B cell (primary cell): ENCODE data around the gene LZIC. TPM values are rescaled to one million over a fixed set of nuclear protein-coding genes. Genes with fewer than 3 reads are reported as not detected.

ENCODE experiments used
- ATAC-seq: fragments of 200-7000 bp; cut with Tn5 transposase; one replicate; pipeline ENCODE4 v1.10.0; 2021; ENCODE audit warnings: low read depth, mild to moderate bottlenecking, moderate number of reproducible peaks, moderate library complexity
- CTCF ChIA-PET: fragments of 350-600 bp; sonication (Branson Sonifier 250); formaldehyde crosslinking; loops from one replicate; lab custom pipeline; 2021; ENCODE audit warnings: antibody characterized with exemption, inconsistent platforms; lab: Charles Lee
- POLR2A ChIA-PET: fragments of 350-600 bp; sonication (Branson Sonifier 250); formaldehyde crosslinking; loops from one replicate; lab custom pipeline; 2021; ENCODE audit warnings: antibody characterized with exemption; lab: Charles Lee
- DNase-seq: peaks from one replicate; pipeline ENCODE4 v3.0.0; 2013
- H2AFZ ChIP-seq: 2 replicates; pipeline ENCODE4 v1.6.1; 2012; ENCODE audit warnings: mild to moderate bottlenecking, low read depth, low read length; ENCODE audit not compliant: insufficient read depth, poor library complexity, severe bottlenecking
- H3K27ac ChIP-seq, 2 donors: 1 replicate in 1 of 2; 2 replicates in 1 of 2; pipeline ENCODE4 v1.5.1; 2012 to 2013; ENCODE audit warnings: low read length in 2 of 2, mild to moderate bottlenecking in 2 of 2, moderate library complexity in 1 of 2
- H3K27me3 ChIP-seq, 4 experiments: fragments of 200-600 bp in 1 of 4; sonication (generic) in 1 of 4; replicated peaks in 1 of 4; 1 replicate in 2 of 4; 2 replicates in 2 of 4; pipeline versions ENCODE4 v1.6.1 to v1.7.0; 2013 to 2016; ENCODE audit warnings: low read length in 3 of 4, mild to moderate bottlenecking in 2 of 4, mixed read lengths in 1 of 4, moderate library complexity in 1 of 4; ENCODE audit not compliant: insufficient read depth in 4 of 4, control insufficient read depth in 3 of 4; ENCODE audit errors: control extremely low read depth in 1 of 4
- H3K36me3 ChIP-seq, 2 experiments: replicated peaks in 1 of 2; 1 replicate in 1 of 2; 2 replicates in 1 of 2; pipeline versions ENCODE4 v1.6.1 to v1.7.1; 2013; ENCODE audit warnings: low read length in 1 of 2; ENCODE audit not compliant: insufficient read depth in 2 of 2, control insufficient read depth in 1 of 2; ENCODE audit errors: control extremely low read depth in 1 of 2, extremely low read depth in 1 of 2
- H3K4me1 ChIP-seq, 2 donors: fragments of 200-600 bp in 1 of 2; sonication (generic) in 1 of 2; 1 replicate in 1 of 2; 2 replicates in 1 of 2; pipeline versions ENCODE4 v1.5.1 to v1.6.1; 2013 to 2017; ENCODE audit warnings: low read length in 2 of 2; ENCODE audit not compliant: control insufficient read depth in 2 of 2, insufficient read depth in 2 of 2
- H3K4me2 ChIP-seq: replicated peaks from 2 replicates; pipeline ENCODE3; 2012; ENCODE audit warnings: mild to moderate bottlenecking, low read depth, low read length; ENCODE audit not compliant: poor library complexity, severe bottlenecking
- H3K4me3 ChIP-seq, 5 experiments: fragments of 200-600 bp in 1 of 5; sonication (generic) in 1 of 5; 1 replicate in 3 of 5; 2 replicates in 2 of 5; pipeline versions ENCODE4 v1.5.1 to v1.7.0; 2011 to 2016; ENCODE audit warnings: low read length in 4 of 5, mild to moderate bottlenecking in 4 of 5, low read depth in 2 of 5, control low read depth in 1 of 5, moderate library complexity in 1 of 5; ENCODE audit not compliant: insufficient read depth in 1 of 5; ENCODE audit errors: control extremely low read depth in 1 of 5, extremely low read depth in 1 of 5
- H3K79me2 ChIP-seq: fragments of 200-600 bp; sonication (generic); one replicate; pipeline ENCODE4 v1.6.0; 2016; ENCODE audit warnings: low read length; ENCODE audit not compliant: control insufficient read depth, insufficient read depth
- H3K9ac ChIP-seq: fragments of 200-600 bp; sonication (generic); 2 replicates; pipeline ENCODE4 v1.6.1; 2017; ENCODE audit warnings: mild to moderate bottlenecking, low read length, moderate library complexity
- H3K9me3 ChIP-seq, 3 donors: one replicate each; pipeline versions ENCODE4 v1.6.1 to v1.7.1; 2013; ENCODE audit warnings: low read length in 2 of 3; ENCODE audit not compliant: control insufficient read depth in 2 of 3, insufficient read depth in 1 of 3; ENCODE audit errors: control extremely low read depth in 1 of 3
- H4K20me1 ChIP-seq: 2 replicates; pipeline ENCODE4 v1.6.0; 2012; ENCODE audit warnings: mild to moderate bottlenecking, low read length; ENCODE audit not compliant: insufficient read depth, control insufficient read depth, poor library complexity, severe bottlenecking
- H3K27ac Mint-ChIP-seq: one replicate; pipeline ENCODE4 v1.8.0; 2021; ENCODE audit warnings: mixed read lengths
- H3K27me3 Mint-ChIP-seq: one replicate; pipeline ENCODE4 v1.8.0; 2021; ENCODE audit warnings: mixed read lengths
- H3K4me1 Mint-ChIP-seq: one replicate; pipeline ENCODE4 v1.8.0; 2021; ENCODE audit warnings: mixed read lengths
- H3K4me3 Mint-ChIP-seq: one replicate; pipeline ENCODE4 v1.8.0; 2021; ENCODE audit warnings: mixed read lengths
- H3K9me3 Mint-ChIP-seq: one replicate; pipeline ENCODE4 v1.8.0; 2022; ENCODE audit warnings: mixed read lengths; ENCODE audit not compliant: insufficient read depth
- EZH2 ChIP-seq: IDR thresholded peaks from 2 replicates; pipeline ENCODE4 v1.6.1; 2012; ENCODE audit warnings: borderline replicate concordance, low read depth, mild to moderate bottlenecking, moderate library complexity, low read length; ENCODE audit not compliant: insufficient read depth, poor library complexity, severe bottlenecking
- WGBS: methylation state at CpG from one replicate; pipeline ENCODE4 v1.1.5; 2013; ENCODE audit warnings: missing lambda C conversion rate; ENCODE audit not compliant: insufficient coverage; 5-methylcytosine and 5-hydroxymethylcytosine counted together
- intact Hi-C: fragments of 100-400 bp; cut with micrococcal nuclease; formaldehyde crosslinking; loops from one replicate; pipeline ENCODE4 v1.10.0; 2022
- polyA plus RNA-seq: library from polyadenylated mRNA; depleted of rRNA; stranded (reverse); fragments of >200 nt; gene quantifications from 2 replicates; pipeline ENCODE4 v1.2.3, GENCODE V29; 2012
- total RNA-seq, 2 donors: library from RNA; stranded (reverse); fragments of 120-200 nt in 1 of 2; gene quantifications; 1 replicate in 1 of 2; 2 replicates in 1 of 2; pipeline versions ENCODE4 v1.2.3 to v1.2.4, GENCODE V29; 2013 to 2022
- TF ChIP-seq, protein P1 (sequence below): fragments of 200-600 bp; IDR thresholded peaks from one replicate; pipeline ENCODE4 v1.8.0; 2022; ENCODE audit warnings: antibody characterized with exemption, mild to moderate bottlenecking

Gene LZIC
- total and polyA plus RNA-seq, 2 donors (not counting 1 experiment from before 2014, with no cell fraction given): 6.2 to 26.0 TPM

DNA sequence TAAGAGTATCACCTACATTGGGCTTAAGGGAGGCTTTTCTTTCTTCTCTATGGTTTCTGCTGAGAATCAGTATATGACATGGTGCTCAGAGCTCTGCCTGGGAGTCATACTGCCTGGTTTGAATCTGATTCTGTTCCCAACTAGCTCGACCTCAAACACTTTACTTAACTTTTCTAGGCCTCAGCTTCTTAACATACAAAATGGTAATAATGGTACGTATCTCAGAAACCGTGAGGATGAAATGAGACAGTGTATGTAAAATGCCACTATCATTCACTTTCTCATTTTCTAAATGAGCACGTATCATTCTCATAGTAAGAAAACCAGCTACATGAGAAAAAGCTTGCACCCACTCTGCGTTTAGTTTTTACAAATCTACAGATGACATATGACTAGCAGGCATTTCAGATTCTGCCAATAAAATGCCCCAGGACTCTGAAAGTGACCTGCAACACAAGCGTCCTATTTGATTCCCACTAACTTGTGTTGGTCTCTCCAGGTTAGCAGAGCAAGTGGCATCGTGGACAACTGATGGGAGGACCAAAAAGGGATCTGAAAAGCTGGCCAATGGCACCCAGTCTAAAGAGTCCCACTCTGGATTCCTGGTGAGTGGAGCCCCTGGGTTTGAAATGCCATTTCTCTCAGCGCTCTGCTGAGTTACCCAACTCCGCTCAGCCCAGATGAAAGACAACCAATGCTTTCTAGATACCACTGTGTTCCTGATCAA, 39.2 kb downstream of the LZIC start:
- no peaks in the 10 kb centered on the region for H3K9me3 ChIP-seq
- Mint-ChIP-seq H3K27me3 (no peaks in the 10 kb centered on the region), H3K27ac (no peak overlapping the region), H3K4me3 (no peak overlapping the region), H3K9me3 (no peaks in the 10 kb centered on the region), H3K4me1 (peaks cover 20% of the 10 kb centered on the region)
- H3K36me3 ChIP-seq: peaks cover 0 to 1% of the 10 kb centered on the region in 2 experiments
- H3K27me3 ChIP-seq: no peaks in the 10 kb centered on the region
- TF ChIP-seq EZH2: no peak
- TF ChIP-seq, protein P1, sequence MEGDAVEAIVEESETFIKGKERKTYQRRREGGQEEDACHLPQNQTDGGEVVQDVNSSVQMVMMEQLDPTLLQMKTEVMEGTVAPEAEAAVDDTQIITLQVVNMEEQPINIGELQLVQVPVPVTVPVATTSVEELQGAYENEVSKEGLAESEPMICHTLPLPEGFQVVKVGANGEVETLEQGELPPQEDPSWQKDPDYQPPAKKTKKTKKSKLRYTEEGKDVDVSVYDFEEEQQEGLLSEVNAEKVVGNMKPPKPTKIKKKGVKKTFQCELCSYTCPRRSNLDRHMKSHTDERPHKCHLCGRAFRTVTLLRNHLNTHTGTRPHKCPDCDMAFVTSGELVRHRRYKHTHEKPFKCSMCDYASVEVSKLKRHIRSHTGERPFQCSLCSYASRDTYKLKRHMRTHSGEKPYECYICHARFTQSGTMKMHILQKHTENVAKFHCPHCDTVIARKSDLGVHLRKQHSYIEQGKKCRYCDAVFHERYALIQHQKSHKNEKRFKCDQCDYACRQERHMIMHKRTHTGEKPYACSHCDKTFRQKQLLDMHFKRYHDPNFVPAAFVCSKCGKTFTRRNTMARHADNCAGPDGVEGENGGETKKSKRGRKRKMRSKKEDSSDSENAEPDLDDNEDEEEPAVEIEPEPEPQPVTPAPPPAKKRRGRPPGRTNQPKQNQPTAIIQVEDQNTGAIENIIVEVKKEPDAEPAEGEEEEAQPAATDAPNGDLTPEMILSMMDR: no peak
- H3K79me2 ChIP-seq: peaks cover 36% of the 10 kb centered on the region
- H3K9ac ChIP-seq: no peak overlapping the region
- no peak overlapping the region for H3K27ac ChIP-seq
- no peaks in the 10 kb centered on the region for H4K20me1 ChIP-seq
- ChIA-PET POLR2A (interaction anchor here (0.6 kb wide), 2 partner anchors 12 to 1317 kb away, joined by 3 read pairs; no protein-coding TSS in a partner anchor), CTCF (interaction anchor here (0.5 to 1.1 kb wide), 2 partner anchors 36 to 50 kb away, joined by 3 to 4 read pairs; no protein-coding TSS in a partner anchor)
- 85% methylated on average over 4 of the region's 9 CpGs for WGBS
- no peak overlapping the region for H3K4me3 ChIP-seq
- ATAC-seq (no peak), DNase-seq (no peak)
- H2AFZ ChIP-seq: no peak overlapping the region
- intact Hi-C loops: no loop called here
- peaks cover 13 to 19% of the 10 kb centered on the region in 2 donors for H3K4me1 ChIP-seq
- H3K4me2 ChIP-seq: no peak overlapping the region

DNA sequence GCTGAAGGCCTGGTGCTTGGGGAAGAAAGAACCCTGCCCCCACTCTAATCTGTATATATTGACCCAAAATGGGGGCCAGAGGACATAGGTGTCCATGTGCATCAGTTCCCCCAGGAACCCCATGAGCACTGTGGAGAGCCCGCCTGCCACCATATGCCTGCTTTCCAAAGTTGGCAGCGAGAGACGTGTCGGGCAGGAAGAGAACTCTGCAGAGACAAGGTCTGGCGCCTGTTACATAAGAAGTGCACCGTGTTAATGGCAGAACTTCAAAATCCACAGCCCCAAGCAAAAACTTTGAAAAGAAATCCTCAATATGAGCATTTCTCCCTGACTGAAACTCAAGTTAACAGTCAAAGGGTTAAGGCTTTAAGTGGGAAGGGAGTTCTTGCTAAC, 41.1 kb downstream of the LZIC start:
- ChIA-PET POLR2A (no interaction called here), CTCF (no interaction called here)
- H3K4me1 ChIP-seq: peaks cover 12 to 16% of the 10 kb centered on the region in 2 donors
- TF ChIP-seq, protein P1: no peak
- TF ChIP-seq EZH2: no peak
- no peaks in the 10 kb centered on the region for H4K20me1 ChIP-seq
- peak overlapping the region; percentile 6 for H3K27ac Mint-ChIP-seq
- ATAC-seq (no peak), DNase-seq (no peak)
- no peaks in the 10 kb centered on the region for H3K27me3 ChIP-seq
- H2AFZ ChIP-seq: no peak overlapping the region
- H3K4me3 ChIP-seq: no peak overlapping the region
- no peaks in the 10 kb centered on the region for H3K9me3 ChIP-seq
- peaks cover 0 to 1% of the 10 kb centered on the region in 2 experiments for H3K36me3 ChIP-seq
- peaks cover 36% of the 10 kb centered on the region for H3K79me2 ChIP-seq
- WGBS: 98% methylated on average over 6 of the region's 6 CpGs
- H3K4me2 ChIP-seq: no peak overlapping the region
- intact Hi-C loops: no loop called here
- H3K4me3 Mint-ChIP-seq: no peak overlapping the region
- peaks cover 16% of the 10 kb centered on the region for H3K4me1 Mint-ChIP-seq
- H3K9ac ChIP-seq: no peak overlapping the region
- H3K9me3 Mint-ChIP-seq: no peaks in the 10 kb centered on the region
- H3K27me3 Mint-ChIP-seq: no peaks in the 10 kb centered on the region
- no peak overlapping the region for H3K27ac ChIP-seq
